HFFc6 (cell line): ENCODE measurements around the gene PSME1. TPM values are rescaled to one million over a fixed set of nuclear protein-coding genes. Genes with fewer than 3 reads are reported as not detected.

Experiments used
- DNase-seq: peaks from one replicate; pipeline ENCODE4 v3.0.0-alpha.2; 2018
- H3K27ac Mint-ChIP-seq: 2 replicates; pipeline ENCODE4 v1.8.0; 2020; ENCODE audit warnings: mild to moderate bottlenecking, mixed read lengths
- H3K27me3 Mint-ChIP-seq: 2 replicates; pipeline ENCODE4 v1.8.0; 2021; ENCODE audit warnings: mild to moderate bottlenecking, moderate library complexity, mixed read lengths; ENCODE audit not compliant: insufficient read depth
- H3K36me3 Mint-ChIP-seq: 2 replicates; pipeline ENCODE4 v1.8.0; 2021; ENCODE audit warnings: low read depth, mixed read lengths
- H3K4me1 Mint-ChIP-seq: 2 replicates; pipeline ENCODE4 v1.8.0; 2020; ENCODE audit warnings: low read depth, mixed read lengths
- H3K4me3 Mint-ChIP-seq: 2 replicates; pipeline ENCODE4 v1.8.0; 2020; ENCODE audit warnings: mild to moderate bottlenecking, moderate library complexity, mixed read lengths
- H3K9me3 Mint-ChIP-seq: 2 replicates; pipeline ENCODE4 v1.8.0; 2020; ENCODE audit warnings: mild to moderate bottlenecking, mixed read lengths
- CTCF ChIP-seq: fragments of 200-600 bp; sonication (generic); IDR thresholded peaks from 2 replicates; pipeline ENCODE4 v1.5.0; 2021; ENCODE audit warnings: antibody characterized with exemption, mild to moderate bottlenecking
- microRNA-seq: library from miRNA; unstranded; fragments of <30 nt; microRNA quantifications from one replicate; pipeline ENCODE4, GENCODE V29; 2019
- total RNA-seq, 6 experiments: library from RNA; stranded (reverse); fragmentation: NEBNext Ultra II Directional; extraction: Animal tissue kit (Norgen Biotek cat#: 25700); gene quantifications; 2 replicates in 1 of 6; 3 replicates in 5 of 6; pipeline ENCODE4 v1.2.3, GENCODE V29; 2021

Gene PSME1
- total RNA-seq, 6 experiments from 2014 or later = 88.4 to 120 (median 113) TPM

DNA sequence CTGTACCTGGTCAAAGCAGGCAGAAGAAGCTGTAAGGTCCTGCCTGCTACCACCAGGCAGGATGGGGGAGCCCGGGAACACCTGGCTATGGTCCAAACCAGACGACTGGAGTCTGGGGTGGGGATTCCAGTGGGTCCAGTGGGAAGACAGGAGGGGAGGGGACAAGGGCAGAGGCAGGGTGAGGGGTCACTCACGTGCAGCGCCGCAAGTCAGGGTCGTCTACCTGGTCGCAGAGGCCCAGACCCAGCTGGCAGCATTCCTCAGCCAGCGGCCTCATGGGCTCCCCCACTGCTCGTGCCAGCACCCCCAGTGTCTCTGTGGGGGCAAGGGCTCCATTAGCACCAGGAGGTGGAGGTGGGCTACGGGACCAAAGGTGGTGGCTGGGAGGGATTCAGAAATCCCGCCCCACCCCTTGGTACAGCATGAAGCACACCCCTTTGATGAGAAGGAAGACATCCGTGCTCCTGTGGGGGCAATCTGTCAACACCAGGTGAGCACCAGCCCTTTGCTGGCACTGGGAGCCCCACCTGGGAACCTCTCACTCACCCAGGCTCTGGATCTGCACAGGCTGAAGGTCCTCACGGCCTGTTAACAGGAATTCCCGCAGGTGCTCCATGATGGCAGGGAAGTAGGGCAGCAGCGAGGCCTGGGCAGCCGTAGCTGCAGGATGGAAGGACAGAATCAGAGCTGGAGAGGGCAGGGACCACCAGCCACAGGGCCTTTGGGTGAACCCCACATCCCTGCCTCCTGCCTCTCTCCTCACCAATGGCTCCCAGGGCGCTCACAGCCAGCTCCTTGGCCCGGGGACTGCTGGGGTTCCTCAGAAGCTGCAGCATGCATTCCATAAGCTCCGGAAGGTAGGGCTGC lies 48.3 kb downstream of the PSME1 start:
- DNase-seq = no peak
- H3K27me3 Mint-ChIP-seq = peaks cover 7% of the 10 kb centered on the region
- peaks cover 16% of the 10 kb centered on the region for H3K36me3 Mint-ChIP-seq
- H3K27ac Mint-ChIP-seq = no peak overlapping the region
- no peak overlapping the region for H3K4me3 Mint-ChIP-seq
- TF ChIP-seq CTCF = no peak
- no peaks in the 10 kb centered on the region for H3K9me3 Mint-ChIP-seq
- H3K4me1 Mint-ChIP-seq = peaks cover 35% of the 10 kb centered on the region

DNA sequence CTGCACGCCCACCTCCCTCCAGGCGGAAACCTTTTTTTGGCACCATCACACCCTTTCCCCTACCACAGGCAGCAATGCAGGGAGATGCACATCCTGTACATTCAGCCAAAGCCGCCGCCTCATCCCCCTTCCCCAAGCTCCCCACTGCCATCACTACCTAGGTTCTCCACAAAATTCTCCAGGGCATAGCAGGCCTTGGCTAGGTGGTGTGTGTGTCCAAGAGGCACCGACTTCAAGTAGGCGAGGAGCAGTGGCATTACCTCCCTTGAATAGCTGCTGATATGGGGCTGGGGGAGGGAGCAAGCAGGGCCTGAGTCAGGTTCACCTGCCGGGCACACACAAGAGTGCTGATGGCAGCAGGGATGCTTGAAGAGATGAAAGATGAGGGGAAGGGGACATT lies 49.0 kb downstream of the PSME1 start:
- no peak overlapping the region for H3K4me3 Mint-ChIP-seq
- H3K4me1 Mint-ChIP-seq = peaks cover 35% of the 10 kb centered on the region
- H3K36me3 Mint-ChIP-seq = peaks cover 13% of the 10 kb centered on the region
- no peaks in the 10 kb centered on the region for H3K9me3 Mint-ChIP-seq
- no peak for TF ChIP-seq CTCF
- peaks cover 7% of the 10 kb centered on the region; the same call in 1 of the 2 replicates for H3K27me3 Mint-ChIP-seq
- no peak overlapping the region for H3K27ac Mint-ChIP-seq
- no peak for DNase-seq

- TF ChIP-seq CTCF = no peak
- Mint-ChIP-seq H3K27me3 (peaks cover 7% of the 10 kb centered on the region; the same call in 1 of the 2 replicates), H3K36me3 (peaks cover 16% of the 10 kb centered on the region; the same call in 1 of the 2 replicates), H3K4me3 (no peak overlapping the region), H3K27ac (no peak overlapping the region), H3K4me1 (peaks cover 33% of the 10 kb centered on the region), H3K9me3 (no peaks in the 10 kb centered on the region)
- DNase-seq = no peak
Measured at GRCh38 chr14:24185741-24186140, 49.7 kb downstream of the PSME1 start.

- H3K27me3 Mint-ChIP-seq = peaks cover 7% of the 10 kb centered on the region
- no peak for DNase-seq
- no peaks in the 10 kb centered on the region for H3K9me3 Mint-ChIP-seq
- H3K4me1 Mint-ChIP-seq = peaks cover 30% of the 10 kb centered on the region
- H3K36me3 Mint-ChIP-seq = peaks cover 20% of the 10 kb centered on the region; the same call in 1 of the 2 replicates
- H3K4me3 Mint-ChIP-seq = peak overlapping the region; percentile 90
- TF ChIP-seq CTCF = no peak
- peak overlapping the region; percentile 3; the same call in 1 of the 2 replicates for H3K27ac Mint-ChIP-seq
Measured at GRCh38 chr14:24186831-24187538, 51.0 kb downstream of the PSME1 start.

GRCh38 chr14:24187539-24187915 lies 51.5 kb downstream of the PSME1 start:
- peak overlapping the region; percentile 92 for H3K27ac Mint-ChIP-seq
- no peak for DNase-seq
- H3K4me3 Mint-ChIP-seq = peak overlapping the region; percentile 90
- H3K4me1 Mint-ChIP-seq = peaks cover 35% of the 10 kb centered on the region
- peaks cover 7% of the 10 kb centered on the region for H3K27me3 Mint-ChIP-seq
- TF ChIP-seq CTCF = no peak
- H3K9me3 Mint-ChIP-seq = no peaks in the 10 kb centered on the region
- H3K36me3 Mint-ChIP-seq = peaks cover 23% of the 10 kb centered on the region

Small RNA genes within 50 kb of the gene (microRNA-seq; reads per million reads assigned to microRNA genes)
- not detected for gene MIR7703

Other genes with a start within 250 kb of the PSME1 start
- gene DHRS4, start 182.4 kb upstream of the PSME1 start, total RNA-seq = 10 to 100 TPM; 19.8 to 30.7 (median 24.9) TPM
- gene DHRS4L2, start 147.3 kb upstream of the PSME1 start, total RNA-seq = 10 to 100 TPM; 18.8 to 25.4 (median 23.5) TPM
- not detected for gene CARMIL3, start 84.2 kb upstream of the PSME1 start, total RNA-seq
- gene CPNE6, start 64.6 kb upstream of the PSME1 start, total RNA-seq = not detected
- gene PCK2, start 41.9 kb upstream of the PSME1 start, total RNA-seq = 10 to 100 TPM; 19.9 to 27.6 (median 24.0) TPM
- 10 to 100 TPM; 28.1 to 36.3 (median 32.1) TPM for gene DCAF11, start 21.4 kb upstream of the PSME1 start, total RNA-seq
- gene NRL, start 21.2 kb upstream of the PSME1 start, total RNA-seq = under 1 TPM; 0.26 to 0.85 (median 0.49) TPM
- not detected for gene FITM1, start 5.5 kb upstream of the PSME1 start, total RNA-seq
- gene EMC9, start 5.4 kb downstream of the PSME1 start, total RNA-seq = 10 to 100 TPM; 13.2 to 17.0 (median 15.3) TPM
- 100 to 1,000 TPM; 108 to 143 (median 136) TPM for gene PSME2, start 10.4 kb downstream of the PSME1 start, total RNA-seq
- 10 to 100 TPM; 38.5 to 53.6 (median 47.2) TPM for gene RNF31, start 11.3 kb downstream of the PSME1 start, total RNA-seq
- 10 to 100 TPM; 23.6 to 38.8 (median 32.3) TPM for gene IRF9, start 25.1 kb downstream of the PSME1 start, total RNA-seq
- 1 to 10 TPM; 2.9 to 3.9 (median 3.2) TPM for gene REC8, start 35.9 kb downstream of the PSME1 start, total RNA-seq
- 10 to 100 TPM; 70.4 to 85.2 (median 79.4) TPM for gene IPO4, start 52.6 kb downstream of the PSME1 start, total RNA-seq
- gene TM9SF1, start 59.2 kb downstream of the PSME1 start, total RNA-seq = 10 to 100 TPM; 68.1 to 80.4 (median 71.0) TPM
- gene TSSK4, start 69.5 kb downstream of the PSME1 start, total RNA-seq = under 1 TPM in 2 of 6 experiments, not detected in 4; 0.16 to 0.45 TPM
- 10 to 100 TPM; 32.4 to 41.1 (median 38.8) TPM for gene CHMP4A, start 77.3 kb downstream of the PSME1 start, total RNA-seq
- gene MDP1, start 79.9 kb downstream of the PSME1 start, total RNA-seq = 10 to 100 TPM in 5 of 6 experiments, 1 to 10 TPM in 1; 9.8 to 14.4 (median 12.3) TPM
- 100 to 1,000 TPM; 309 to 401 (median 372) TPM for gene NEDD8, start 96.2 kb downstream of the PSME1 start, total RNA-seq
- 10 to 100 TPM; 70.6 to 76.7 (median 73.6) TPM for gene GMPR2, start 96.7 kb downstream of the PSME1 start, total RNA-seq
- 10 to 100 TPM; 54.2 to 73.4 (median 67.5) TPM for gene TINF2, start 106.4 kb downstream of the PSME1 start, total RNA-seq
- gene TGM1, start 127.0 kb downstream of the PSME1 start, total RNA-seq = 1 to 10 TPM in 5 of 6 experiments, under 1 TPM in 1; 0.97 to 2.9 (median 1.3) TPM
- gene RABGGTA, start 135.4 kb downstream of the PSME1 start, total RNA-seq = 10 to 100 TPM; 25.4 to 31.4 (median 27.3) TPM
- 10 to 100 TPM; 32.9 to 42.2 (median 39.1) TPM for gene DHRS1, start 163.6 kb downstream of the PSME1 start, total RNA-seq
- gene NOP9, start 163.7 kb downstream of the PSME1 start, total RNA-seq = 10 to 100 TPM; 25.4 to 31.1 (median 28.1) TPM
- gene CIDEB, start 171.8 kb downstream of the PSME1 start, total RNA-seq = under 1 TPM in 5 of 6 experiments, not detected in 1; 0.17 to 0.40 (median 0.20) TPM
- 1 to 10 TPM; 2.2 to 3.0 (median 2.3) TPM for gene LTB4R2, start 173.9 kb downstream of the PSME1 start, total RNA-seq
- 1 to 10 TPM; 1.5 to 2.9 (median 1.9) TPM for gene LTB4R, start 175.3 kb downstream of the PSME1 start, total RNA-seq
- under 1 TPM in 3 of 6 experiments, not detected in 3; 0.25 to 0.41 (median 0.34) TPM for gene ADCY4, start 198.9 kb downstream of the PSME1 start, total RNA-seq
- not detected for gene RIPK3, start 203.8 kb downstream of the PSME1 start, total RNA-seq
- gene NFATC4, start 232.0 kb downstream of the PSME1 start, total RNA-seq = 10 to 100 TPM; 73.4 to 81.9 (median 77.2) TPM